Stomach (tissue), 4 donors: ENCODE results near the gene MFSD6L.

Experiments used
- POLR2A ChIP-seq, 4 donors: fragments of 450-650 bp; IDR thresholded peaks; one replicate each; pipeline ENCODE4 v1.6.1; 2016; ENCODE audit warnings: antibody characterized with exemption in 4 of 4, control low read depth in 2 of 4, mild to moderate bottlenecking in 1 of 4, moderate library complexity in 1 of 4
- TF ChIP-seq, protein P1 (sequence below), 7 experiments: fragments of 450-650 bp in 4 of 7; fragments of 200-600 bp in 3 of 7; sonication (generic) in 3 of 7; IDR thresholded peaks; one replicate each; pipeline ENCODE4 v1.5.1; 2016 to 2019; ENCODE audit warnings: antibody characterized with exemption in 7 of 7, control low read depth in 2 of 7, mild to moderate bottlenecking in 1 of 7

DNA sequence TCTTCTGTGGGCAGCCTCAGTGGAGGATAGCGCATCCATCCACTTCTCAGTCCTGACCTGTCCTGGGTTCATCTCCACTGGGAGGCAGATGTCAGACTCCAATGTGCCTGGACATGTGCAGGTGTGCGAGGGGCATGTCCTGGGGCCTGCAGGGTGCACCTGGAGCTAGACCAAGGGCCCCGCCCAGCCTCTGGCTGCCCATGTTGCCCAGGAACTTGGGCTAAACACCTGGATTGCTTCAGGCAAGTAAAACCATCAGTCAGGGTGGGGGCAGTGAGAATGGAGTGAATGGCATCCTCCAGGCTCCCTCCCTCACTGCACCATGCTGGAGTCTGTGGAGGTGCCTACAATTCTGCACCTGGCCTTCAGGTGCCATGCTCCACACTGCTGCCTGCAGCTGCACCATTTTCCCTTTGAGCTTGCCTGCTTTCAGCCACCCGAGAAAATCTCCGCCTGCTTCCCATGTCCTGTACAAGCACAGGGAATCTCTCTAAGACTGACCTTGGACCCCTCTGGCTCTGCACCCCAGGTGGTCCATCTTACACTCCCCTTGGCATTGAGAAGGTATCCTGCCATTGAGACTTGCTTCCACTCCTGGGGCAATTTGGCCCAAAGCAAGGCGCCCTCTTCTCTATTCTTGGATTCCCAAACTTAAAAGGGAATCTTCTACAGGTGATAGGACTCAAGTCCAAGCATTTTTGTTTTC is 2.1 kb upstream of the MFSD6L start:
- TF ChIP-seq, protein P1, sequence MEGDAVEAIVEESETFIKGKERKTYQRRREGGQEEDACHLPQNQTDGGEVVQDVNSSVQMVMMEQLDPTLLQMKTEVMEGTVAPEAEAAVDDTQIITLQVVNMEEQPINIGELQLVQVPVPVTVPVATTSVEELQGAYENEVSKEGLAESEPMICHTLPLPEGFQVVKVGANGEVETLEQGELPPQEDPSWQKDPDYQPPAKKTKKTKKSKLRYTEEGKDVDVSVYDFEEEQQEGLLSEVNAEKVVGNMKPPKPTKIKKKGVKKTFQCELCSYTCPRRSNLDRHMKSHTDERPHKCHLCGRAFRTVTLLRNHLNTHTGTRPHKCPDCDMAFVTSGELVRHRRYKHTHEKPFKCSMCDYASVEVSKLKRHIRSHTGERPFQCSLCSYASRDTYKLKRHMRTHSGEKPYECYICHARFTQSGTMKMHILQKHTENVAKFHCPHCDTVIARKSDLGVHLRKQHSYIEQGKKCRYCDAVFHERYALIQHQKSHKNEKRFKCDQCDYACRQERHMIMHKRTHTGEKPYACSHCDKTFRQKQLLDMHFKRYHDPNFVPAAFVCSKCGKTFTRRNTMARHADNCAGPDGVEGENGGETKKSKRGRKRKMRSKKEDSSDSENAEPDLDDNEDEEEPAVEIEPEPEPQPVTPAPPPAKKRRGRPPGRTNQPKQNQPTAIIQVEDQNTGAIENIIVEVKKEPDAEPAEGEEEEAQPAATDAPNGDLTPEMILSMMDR (IDR thresholded peaks at IDR 0.05) = no peak
- TF ChIP-seq POLR2A (IDR thresholded peaks at IDR 0.05) = no peak
